Hepatocyte (in vitro differentiated cells): ENCODE data around the gene ZNF862. TPM values are rescaled to one million over a fixed set of nuclear protein-coding genes. Genes with fewer than 3 reads are reported as not detected.

Experiments used
- DNase-seq: peaks from one replicate; pipeline ENCODE4 v3.0.0-alpha.2; 2016; ENCODE audit warnings: low spot score
- H2AFZ ChIP-seq: fragments of 200-600 bp; sonication (generic); 2 replicates; pipeline ENCODE4 v1.6.0; 2016; ENCODE audit warnings: antibody characterized with exemption, mild to moderate bottlenecking
- H3K27ac ChIP-seq: fragments of 200-600 bp; sonication (generic); 2 replicates; pipeline ENCODE4 v1.5.1; 2016; ENCODE audit warnings: mild to moderate bottlenecking
- H3K27me3 ChIP-seq: fragments of 200-600 bp; sonication (generic); 2 replicates; pipeline ENCODE4 v1.6.1; 2016
- H3K36me3 ChIP-seq: fragments of 200-600 bp; sonication (generic); replicated peaks from 2 replicates; pipeline ENCODE4 v1.5.1; 2016; ENCODE audit warnings: low read depth; ENCODE audit not compliant: insufficient read depth
- H3K4me1 ChIP-seq: fragments of 200-600 bp; sonication (generic); 2 replicates; pipeline ENCODE4 v1.5.1; 2016; ENCODE audit warnings: mild to moderate bottlenecking, moderate library complexity; ENCODE audit not compliant: insufficient read depth
- H3K4me2 ChIP-seq: fragments of 200-600 bp; sonication (generic); 2 replicates; pipeline ENCODE4 v1.6.0; 2016
- H3K4me3 ChIP-seq: fragments of 200-600 bp; sonication (generic); 2 replicates; pipeline ENCODE4 v1.5.1; 2016; ENCODE audit warnings: mild to moderate bottlenecking
- H3K79me2 ChIP-seq: fragments of 200-600 bp; sonication (generic); 2 replicates; pipeline ENCODE4 v1.6.0; 2017; ENCODE audit warnings: mild to moderate bottlenecking
- H3K9me2 ChIP-seq: fragments of 200-600 bp; sonication (generic); replicated peaks from 2 replicates; pipeline ENCODE4 v1.6.0; 2017; ENCODE audit warnings: mild to moderate bottlenecking; ENCODE audit not compliant: insufficient read depth
- H3K9me3 ChIP-seq: fragments of 200-600 bp; sonication (generic); 2 replicates; pipeline ENCODE4 v1.5.1; 2016; ENCODE audit warnings: low read depth, mild to moderate bottlenecking
- H4K20me1 ChIP-seq: fragments of 200-600 bp; sonication (generic); 2 replicates; pipeline ENCODE4 v1.6.0; 2016; ENCODE audit warnings: mild to moderate bottlenecking; ENCODE audit not compliant: insufficient read depth, poor library complexity, severe bottlenecking
- EZH2 ChIP-seq: fragments of 200-600 bp; sonication (generic); IDR thresholded peaks from 2 replicates; pipeline ENCODE4 v1.6.1; 2016; ENCODE audit warnings: antibody characterized with exemption, mild to moderate bottlenecking, borderline replicate concordance
- EZH2phosphoT487 ChIP-seq: fragments of 200-600 bp; sonication (generic); IDR thresholded peaks from one replicate; pipeline ENCODE4 v1.6.1; 2018; ENCODE audit warnings: antibody characterized with exemption, mild to moderate bottlenecking, low read depth, moderate library complexity; ENCODE audit not compliant: unreplicated experiment, severe bottlenecking
- WGBS: methylation state at CpG from one replicate; pipeline ENCODE4 v1.1.6; 2016; ENCODE audit warnings: low lambda C conversion rate; ENCODE audit errors: missing lambda C conversion rate; 5-methylcytosine and 5-hydroxymethylcytosine counted together
- polyA plus RNA-seq: library from polyadenylated mRNA; unstranded; fragments of >200 nt; fragmentation: Nextera tagmentation; extraction: Ambion mirVana; gene quantifications from 2 replicates; pipeline ENCODE4 v1.2.1, GENCODE V29; 2016
- total RNA-seq: library from RNA; depleted of rRNA; stranded (reverse); fragments of >200 nt; gene quantifications from 2 replicates; pipeline ENCODE4 v1.2.3, GENCODE V29; 2014
- TF ChIP-seq, protein P1 (sequence below): fragments of 200-600 bp; sonication (generic); IDR thresholded peaks from 2 replicates; pipeline ENCODE4 v1.5.1; 2016; ENCODE audit warnings: antibody characterized with exemption, mild to moderate bottlenecking; ENCODE audit not compliant: poor library complexity

Gene ZNF862
- total and polyA plus RNA-seq, 2 experiments from 2014 or later: 3.5 to 9.2 TPM

DNA sequence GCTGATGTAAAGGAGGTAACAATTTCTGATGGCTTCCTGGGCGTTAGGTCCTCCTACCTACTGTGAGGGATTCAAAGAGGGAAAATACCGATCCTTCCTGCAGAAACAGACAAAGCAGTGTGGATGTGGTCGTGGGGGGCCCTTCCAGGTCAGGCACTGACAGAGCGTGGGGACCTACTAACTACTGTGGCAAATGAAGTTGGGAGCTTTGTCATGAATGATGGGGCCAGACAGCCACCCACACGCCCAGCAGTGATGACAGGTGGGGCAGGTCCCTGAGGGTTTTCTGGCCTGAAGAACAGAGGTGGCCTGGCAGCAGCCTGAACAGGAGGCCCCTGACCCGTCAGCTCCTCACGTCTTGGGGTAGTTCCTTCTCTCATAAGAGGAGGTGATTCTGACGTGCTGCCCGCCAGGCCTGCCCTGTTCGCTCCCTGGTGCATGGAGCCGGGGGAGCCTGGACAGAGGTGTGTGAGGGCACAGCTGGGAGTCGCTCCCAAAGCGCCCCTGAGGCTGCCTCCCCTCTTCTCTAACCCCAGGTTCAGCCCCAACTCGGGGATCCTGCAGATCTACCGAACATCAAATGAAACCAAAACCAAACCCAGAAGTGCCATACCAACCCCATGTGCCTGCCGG lies 39.8 kb downstream of the ZNF862 start:
- Histone ChIP-seq H3K4me2 (no peak overlapping the region), H3K27ac (no peak overlapping the region), H3K9me2 (no peaks in the 10 kb centered on the region), H3K36me3 (no peaks in the 10 kb centered on the region), H3K79me2 (no peaks in the 10 kb centered on the region), H2AFZ (no peak overlapping the region), H4K20me1 (no peaks in the 10 kb centered on the region), H3K27me3 (no peaks in the 10 kb centered on the region), H3K4me3 (no peak overlapping the region), H3K4me1 (peaks cover 4% of the 10 kb centered on the region), H3K9me3 (no peaks in the 10 kb centered on the region)
- no peak for DNase-seq
- 90% methylated on average over 16 of the region's 16 CpGs for WGBS
- TF ChIP-seq EZH2: no peak
- TF ChIP-seq, protein P1, sequence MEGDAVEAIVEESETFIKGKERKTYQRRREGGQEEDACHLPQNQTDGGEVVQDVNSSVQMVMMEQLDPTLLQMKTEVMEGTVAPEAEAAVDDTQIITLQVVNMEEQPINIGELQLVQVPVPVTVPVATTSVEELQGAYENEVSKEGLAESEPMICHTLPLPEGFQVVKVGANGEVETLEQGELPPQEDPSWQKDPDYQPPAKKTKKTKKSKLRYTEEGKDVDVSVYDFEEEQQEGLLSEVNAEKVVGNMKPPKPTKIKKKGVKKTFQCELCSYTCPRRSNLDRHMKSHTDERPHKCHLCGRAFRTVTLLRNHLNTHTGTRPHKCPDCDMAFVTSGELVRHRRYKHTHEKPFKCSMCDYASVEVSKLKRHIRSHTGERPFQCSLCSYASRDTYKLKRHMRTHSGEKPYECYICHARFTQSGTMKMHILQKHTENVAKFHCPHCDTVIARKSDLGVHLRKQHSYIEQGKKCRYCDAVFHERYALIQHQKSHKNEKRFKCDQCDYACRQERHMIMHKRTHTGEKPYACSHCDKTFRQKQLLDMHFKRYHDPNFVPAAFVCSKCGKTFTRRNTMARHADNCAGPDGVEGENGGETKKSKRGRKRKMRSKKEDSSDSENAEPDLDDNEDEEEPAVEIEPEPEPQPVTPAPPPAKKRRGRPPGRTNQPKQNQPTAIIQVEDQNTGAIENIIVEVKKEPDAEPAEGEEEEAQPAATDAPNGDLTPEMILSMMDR: no peak
- TF ChIP-seq EZH2phosphoT487: no peak

DNA sequence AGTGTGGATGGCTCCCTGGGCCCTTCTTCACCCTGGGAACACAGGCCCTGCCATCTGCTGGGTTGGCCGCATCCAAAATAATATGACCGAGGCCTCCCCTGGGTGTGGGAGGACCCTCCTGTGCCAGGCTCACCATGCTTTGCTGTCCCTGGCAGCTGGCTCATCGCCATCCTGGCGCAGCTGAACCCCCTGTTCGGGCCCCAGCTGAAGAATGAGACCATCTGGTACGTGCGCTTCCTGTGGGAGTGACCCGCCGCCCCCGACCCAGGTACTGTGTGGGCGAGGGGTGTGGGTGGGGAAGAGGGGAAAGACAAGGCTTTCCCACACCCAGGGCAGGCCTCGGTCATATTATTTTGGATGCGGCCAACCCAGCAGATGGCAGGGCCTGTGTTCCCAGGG lies 40.3 kb downstream of the ZNF862 start:
- no peaks in the 10 kb centered on the region for H3K79me2 ChIP-seq
- no peaks in the 10 kb centered on the region for H3K9me2 ChIP-seq
- H3K9me3 ChIP-seq: no peaks in the 10 kb centered on the region
- WGBS: 89% methylated on average over 11 of the region's 13 CpGs
- H3K27ac ChIP-seq: no peak overlapping the region
- no peaks in the 10 kb centered on the region for H4K20me1 ChIP-seq
- H3K27me3 ChIP-seq: no peaks in the 10 kb centered on the region
- TF ChIP-seq EZH2phosphoT487 (no peak), EZH2 (no peak)
- TF ChIP-seq, protein P1: no peak
- no peak overlapping the region for H2AFZ ChIP-seq
- H3K4me1 ChIP-seq: peaks cover 4% of the 10 kb centered on the region
- no peak overlapping the region for H3K4me2 ChIP-seq
- H3K36me3 ChIP-seq: no peaks in the 10 kb centered on the region
- no peak overlapping the region for H3K4me3 ChIP-seq
- no peak for DNase-seq

DNA sequence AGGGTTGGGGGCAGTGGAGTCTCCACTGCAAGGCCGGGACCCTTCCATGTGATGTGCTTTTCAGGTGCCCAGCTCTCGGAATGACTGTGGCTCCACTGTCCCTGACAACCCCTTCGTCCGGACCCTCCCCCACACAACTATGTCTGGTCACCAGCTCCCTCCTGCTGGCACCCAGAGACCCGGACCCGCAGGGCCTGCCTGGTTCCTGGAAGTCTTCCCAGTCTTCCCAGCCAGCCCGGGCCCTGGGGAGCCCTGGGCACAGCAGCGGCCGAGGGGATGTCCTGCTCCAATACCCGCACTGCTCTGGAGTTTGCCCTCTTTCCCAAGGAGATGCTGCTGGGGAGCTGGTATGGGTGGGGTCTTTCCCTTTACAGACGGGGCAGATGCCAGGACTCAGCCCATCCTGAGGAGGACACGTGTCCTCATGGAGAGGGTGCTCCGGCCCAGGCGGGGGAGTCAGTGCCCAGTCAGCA lies 41.1 kb downstream of the ZNF862 start:
- 93% methylated on average over 14 of the region's 14 CpGs for WGBS
- H3K4me1 ChIP-seq: no peaks in the 10 kb centered on the region
- TF ChIP-seq, protein P1: no peak
- TF ChIP-seq EZH2 (no peak), EZH2phosphoT487 (no peak)
- no peak overlapping the region for H2AFZ ChIP-seq
- no peak overlapping the region for H3K4me3 ChIP-seq
- H3K36me3 ChIP-seq: no peaks in the 10 kb centered on the region
- H3K79me2 ChIP-seq: no peaks in the 10 kb centered on the region
- H3K9me2 ChIP-seq: no peaks in the 10 kb centered on the region
- no peak overlapping the region for H3K4me2 ChIP-seq
- no peak overlapping the region for H3K27ac ChIP-seq
- H4K20me1 ChIP-seq: no peaks in the 10 kb centered on the region
- H3K9me3 ChIP-seq: no peaks in the 10 kb centered on the region
- DNase-seq: no peak
- H3K27me3 ChIP-seq: no peaks in the 10 kb centered on the region
